ENCODE results near the gene RAC3. TPM values are rescaled to one million over a fixed set of nuclear protein-coding genes. Genes with fewer than 3 reads are reported as not detected.

RAC3 gene
- total RNA-seq, 1 experiment from 2014 or later, result 84.8 TPM

DNA sequence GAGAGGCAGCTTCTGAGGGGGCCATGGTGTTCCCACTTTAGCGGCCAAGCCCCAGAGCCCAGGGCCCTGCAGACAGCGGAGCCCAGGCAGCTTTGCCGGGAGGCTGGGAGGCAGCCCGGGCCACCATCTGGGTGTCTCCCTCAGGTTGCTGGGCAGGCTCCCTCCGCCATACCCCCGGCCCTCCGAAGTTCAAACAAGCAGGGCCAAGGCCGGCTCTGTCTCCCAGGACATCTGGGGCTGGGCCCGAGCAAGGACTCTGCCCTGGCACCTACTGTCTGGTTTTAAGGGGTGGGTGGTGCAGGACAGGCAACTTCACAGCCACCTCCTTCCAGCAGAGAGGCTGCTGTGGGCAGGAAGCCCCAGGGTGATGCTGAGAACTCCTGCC lies 31.5 kb downstream of the RAC3 start:
- no peak overlapping the region for H4K8ac ChIP-seq (replicated peaks; ENCODE audit: insufficient read length, low read depth, low read length)
- peaks cover 15% of the 10 kb centered on the region for H3K23me2 ChIP-seq (ENCODE audit: insufficient read length, low read depth, low read length, poor library complexity, severe bottlenecking)
- H3K18ac ChIP-seq (ENCODE audit: insufficient read length, low read depth, low read length), result no peak overlapping the region
- no peak overlapping the region for H3K27ac ChIP-seq (ENCODE audit: insufficient read length, low read depth, low read length)
- no CpG with 5 or more reads among the region's 9 CpGs for WGBS (ENCODE audit: extremely low coverage, insufficient read length, low lambda C conversion rate)
- no peak overlapping the region for H2BK5ac ChIP-seq (ENCODE audit: insufficient read length, low read length)
- no peak overlapping the region for H2AFZ ChIP-seq (ENCODE audit: low read length)
- no peak overlapping the region for H3K23ac ChIP-seq (ENCODE audit: insufficient read length, low read depth, low read length)
- H3K4me1 ChIP-seq (ENCODE audit: insufficient read depth, low read length), result no peaks in the 10 kb centered on the region
- no peak for DNase-seq
- H3K9me3 ChIP-seq (ENCODE audit: control insufficient read depth, low read depth, low read length), result no peaks in the 10 kb centered on the region
- H3K9ac ChIP-seq (ENCODE audit: extremely low read depth, insufficient read length, low read length), result no peak overlapping the region
- H3K79me2 ChIP-seq (ENCODE audit: insufficient read depth, low read length), result no peaks in the 10 kb centered on the region
- H2BK12ac ChIP-seq (ENCODE audit: insufficient read length, low read depth, low read length), result no peak overlapping the region
- Mint-ChIP-seq H3K4me3 (no peak overlapping the region), H3K27me3 (ENCODE audit: low read depth) (peaks cover 4% of the 10 kb centered on the region; the same call in 1 of the 2 replicates), H3K4me1 (peaks cover 4 to 5% of the 10 kb centered on the region in 2 experiments), H3K36me3 (ENCODE audit: insufficient read depth in 1 of 3, low read depth in 3 of 3) (peaks cover 4 to 19% (median 16%) of the 10 kb centered on the region in 3 experiments), H3K27ac (no peak overlapping the region), H3K9me3 (no peaks in the 10 kb centered on the region; a peak in 1 of 5 replicates)
- no peak overlapping the region for H2BK15ac ChIP-seq (ENCODE audit: low read depth, low read length)
- no peaks in the 10 kb centered on the region for H3K27me3 ChIP-seq (ENCODE audit: insufficient read depth, low read length)
- H3K4ac ChIP-seq (ENCODE audit: low read depth, low read length), result no peak overlapping the region
- H3K79me1 ChIP-seq (ENCODE audit: insufficient read depth, low read depth, low read length, poor library complexity, severe bottlenecking), result no peaks in the 10 kb centered on the region
- H2BK120ac ChIP-seq (ENCODE audit: low read depth, low read length, poor library complexity, severe bottlenecking), result no peak overlapping the region
- TF ChIP-seq, protein P1, sequence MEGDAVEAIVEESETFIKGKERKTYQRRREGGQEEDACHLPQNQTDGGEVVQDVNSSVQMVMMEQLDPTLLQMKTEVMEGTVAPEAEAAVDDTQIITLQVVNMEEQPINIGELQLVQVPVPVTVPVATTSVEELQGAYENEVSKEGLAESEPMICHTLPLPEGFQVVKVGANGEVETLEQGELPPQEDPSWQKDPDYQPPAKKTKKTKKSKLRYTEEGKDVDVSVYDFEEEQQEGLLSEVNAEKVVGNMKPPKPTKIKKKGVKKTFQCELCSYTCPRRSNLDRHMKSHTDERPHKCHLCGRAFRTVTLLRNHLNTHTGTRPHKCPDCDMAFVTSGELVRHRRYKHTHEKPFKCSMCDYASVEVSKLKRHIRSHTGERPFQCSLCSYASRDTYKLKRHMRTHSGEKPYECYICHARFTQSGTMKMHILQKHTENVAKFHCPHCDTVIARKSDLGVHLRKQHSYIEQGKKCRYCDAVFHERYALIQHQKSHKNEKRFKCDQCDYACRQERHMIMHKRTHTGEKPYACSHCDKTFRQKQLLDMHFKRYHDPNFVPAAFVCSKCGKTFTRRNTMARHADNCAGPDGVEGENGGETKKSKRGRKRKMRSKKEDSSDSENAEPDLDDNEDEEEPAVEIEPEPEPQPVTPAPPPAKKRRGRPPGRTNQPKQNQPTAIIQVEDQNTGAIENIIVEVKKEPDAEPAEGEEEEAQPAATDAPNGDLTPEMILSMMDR (conservative IDR thresholded peaks at IDR 0.05), result no peak
- H2BK20ac ChIP-seq (ENCODE audit: low read depth, low read length, poor library complexity, severe bottlenecking), result no peak overlapping the region
- H3K56ac ChIP-seq (ENCODE audit: insufficient read length, low read depth, low read length), result no peak overlapping the region
- no peak overlapping the region for H4K91ac ChIP-seq (ENCODE audit: insufficient read length, low read depth, low read length)
- no peak overlapping the region for H3K14ac ChIP-seq (ENCODE audit: insufficient read depth, low read length)
- H2AK5ac ChIP-seq (ENCODE audit: insufficient read length, low read length), result no peak overlapping the region
- H4K5ac ChIP-seq (ENCODE audit: insufficient read length, low read depth, low read length), result no peak overlapping the region
- H3T11ph ChIP-seq (ENCODE audit: low read length), result no peak overlapping the region
- H4K20me1 ChIP-seq (ENCODE audit: control insufficient read depth, insufficient read depth, insufficient read length), result no peaks in the 10 kb centered on the region
- no peak overlapping the region for H3K4me2 ChIP-seq (ENCODE audit: insufficient read depth, insufficient read length, low read length)

Data from H9 (cell line).